Cardiac muscle cell (in vitro differentiated cells and primary cell): Measurements from ENCODE around the gene SYNCRIP. TPM values are rescaled to one million over a fixed set of nuclear protein-coding genes. Genes with fewer than 3 reads are reported as not detected.
"Not testable (repeated sequence)": the region's sequence is repeated elsewhere in the genome, so short reads cannot be mapped to it uniquely, and the experiment has no call there.

Experiments
- DNase-seq, 2 donors: peaks; one replicate each; pipeline versions ENCODE4 v3.0.0 to v3.0.0-alpha.2; 2010 to 2017; ENCODE audit warnings: low read depth in 1 of 2, low spot score in 1 of 2
- H3K27ac ChIP-seq: fragments of 200-600 bp; sonication (generic); 2 replicates; pipeline ENCODE4 v1.5.1; 2016
- H3K27me3 ChIP-seq: fragments of 200-600 bp; sonication (generic); 2 replicates; pipeline ENCODE4 v1.6.0; 2016; ENCODE audit warnings: control low read depth
- H3K36me3 ChIP-seq: fragments of 200-600 bp; sonication (generic); 2 replicates; pipeline ENCODE4 v1.5.1; 2016; ENCODE audit warnings: control low read depth
- H3K4me1 ChIP-seq: fragments of 200-600 bp; sonication (generic); 2 replicates; pipeline ENCODE4 v1.8.1; 2017; ENCODE audit warnings: low read depth, mild to moderate bottlenecking, mixed run types
- H3K4me3 ChIP-seq: fragments of 200-600 bp; sonication (generic); 2 replicates; pipeline ENCODE4 v1.5.1; 2016; ENCODE audit warnings: mild to moderate bottlenecking
- H3K9me3 ChIP-seq: fragments of 200-600 bp; sonication (generic); 2 replicates; pipeline ENCODE4 v1.5.1; 2017; ENCODE audit warnings: low read depth, mild to moderate bottlenecking, control low read depth
- CTCF ChIP-seq: IDR thresholded peaks from 2 replicates; pipeline ENCODE4 v1.5.1; 2012; ENCODE audit warnings: low read depth, mild to moderate bottlenecking, low read length
- polyA plus RNA-seq: library from polyadenylated mRNA; unstranded; fragments of >200 nt; fragmentation: Nextera tagmentation; extraction: Ambion mirVana; gene quantifications from 2 replicates; pipeline ENCODE4 v1.2.1, GENCODE V29; 2016
- total RNA-seq: library from RNA; depleted of rRNA; stranded (reverse); fragments of >200 nt; gene quantifications from 2 replicates; pipeline ENCODE4 v1.2.3, GENCODE V29; 2016

The SYNCRIP gene
- total and polyA plus RNA-seq, 2 experiments from 2014 or later, result 40.7 to 48.8 TPM

GRCh38 chr6:85641897-85642773 is 551 bp downstream of the SYNCRIP start:
- Histone ChIP-seq H3K36me3 (peaks cover 34% of the 10 kb centered on the region), H3K27me3 (no peaks in the 10 kb centered on the region), H3K27ac (peak overlapping the region; percentile 99), H3K4me1 (peaks cover 20% of the 10 kb centered on the region), H3K9me3 (no peaks in the 10 kb centered on the region), H3K4me3 (peak overlapping the region; percentile 76)
- peak; percentile 57 to 73 for DNase-seq
- no peak for TF ChIP-seq CTCF

DNA sequence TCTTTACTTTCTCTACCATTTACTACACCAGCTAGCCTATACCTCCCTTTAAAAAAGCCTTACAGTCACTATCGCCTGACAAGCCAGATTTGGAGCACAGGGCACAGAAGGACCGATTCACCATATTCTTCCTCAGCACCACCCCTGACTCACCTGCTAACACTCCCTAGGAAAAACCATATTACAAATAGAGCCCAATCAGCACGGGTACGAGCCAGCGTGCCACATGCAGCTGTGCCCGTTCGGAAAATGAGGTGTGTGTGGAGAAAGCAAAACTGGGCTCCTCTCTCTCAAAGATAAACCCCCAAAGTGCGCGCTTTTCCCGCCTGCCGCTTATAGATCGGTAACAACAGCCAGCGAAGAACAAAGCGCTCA is 1.2 kb downstream of the SYNCRIP start:
- no peak for DNase-seq
- H3K27me3 ChIP-seq, result no peaks in the 10 kb centered on the region
- H3K4me3 ChIP-seq, result peak overlapping the region; percentile 76
- no peaks in the 10 kb centered on the region for H3K9me3 ChIP-seq
- peaks cover 40% of the 10 kb centered on the region for H3K36me3 ChIP-seq
- H3K27ac ChIP-seq, result peak overlapping the region; percentile 99
- no peak for TF ChIP-seq CTCF
- H3K4me1 ChIP-seq, result peaks cover 20% of the 10 kb centered on the region

DNA sequence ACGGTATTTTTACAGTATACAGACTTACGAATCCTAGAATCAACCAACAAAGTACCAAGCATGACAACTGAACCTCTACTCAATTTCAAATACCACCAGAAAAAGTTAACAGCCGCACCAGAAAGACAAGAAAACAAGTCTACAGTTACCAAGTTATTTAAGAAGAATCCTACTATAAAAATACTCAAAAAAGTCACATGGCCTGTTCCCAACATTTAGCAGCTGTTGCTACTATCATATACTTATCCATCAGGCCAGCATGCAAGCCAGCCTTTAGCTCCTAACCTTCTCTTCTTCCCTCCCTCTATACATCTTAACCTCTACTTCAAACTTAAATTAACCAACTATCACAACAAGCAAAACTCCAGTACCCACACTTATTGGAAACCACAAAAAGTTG is 1.9 kb downstream of the SYNCRIP start:
- Histone ChIP-seq H3K9me3 (no peaks in the 10 kb centered on the region), H3K4me1 (peaks cover 20% of the 10 kb centered on the region), H3K4me3 (peak overlapping the region; percentile 76), H3K27me3 (no peaks in the 10 kb centered on the region), H3K36me3 (peaks cover 47% of the 10 kb centered on the region), H3K27ac (no peak overlapping the region)
- no peak for TF ChIP-seq CTCF
- no peak for DNase-seq

- H3K4me3 ChIP-seq, result no peak overlapping the region
- no peak overlapping the region for H3K27ac ChIP-seq
- H3K36me3 ChIP-seq, result peaks cover 70% of the 10 kb centered on the region
- no peaks in the 10 kb centered on the region for H3K9me3 ChIP-seq
- TF ChIP-seq CTCF, result no peak
- no peak for DNase-seq
- H3K4me1 ChIP-seq, result peaks cover 26% of the 10 kb centered on the region
- no peaks in the 10 kb centered on the region for H3K27me3 ChIP-seq
Observed at GRCh38 chr6:85637579-85637978, 5.1 kb downstream of the SYNCRIP start.

- H3K4me3 ChIP-seq, result no peak overlapping the region
- DNase-seq, result no peak
- no peaks in the 10 kb centered on the region for H3K9me3 ChIP-seq
- peaks cover 73% of the 10 kb centered on the region for H3K36me3 ChIP-seq
- H3K4me1 ChIP-seq, result peaks cover 6% of the 10 kb centered on the region
- H3K27ac ChIP-seq, result peak overlapping the region; percentile 8
- H3K27me3 ChIP-seq, result no peaks in the 10 kb centered on the region
- TF ChIP-seq CTCF, result no peak
Observed at GRCh38 chr6:85632164-85632942, 10.3 kb downstream of the SYNCRIP start.

- not testable (repeated sequence) for H3K27ac ChIP-seq, H3K4me1 ChIP-seq, H3K4me3 ChIP-seq, H3K27me3 ChIP-seq, DNase-seq, H3K9me3 ChIP-seq
- H3K36me3 ChIP-seq, result peaks cover 64% of the 10 kb centered on the region
Observed at GRCh38 chr6:85631117-85631516, 11.6 kb downstream of the SYNCRIP start.
